Glutamatergic neuron (in vitro differentiated cells): ENCODE data around the gene CCT7. TPM values are rescaled to one million over a fixed set of nuclear protein-coding genes. Genes with fewer than 3 reads are reported as not detected.

Experiments
- DNase-seq: peaks from one replicate; pipeline ENCODE4 v3.0.0; 2022
- H3K27ac Mint-ChIP-seq: one replicate; pipeline ENCODE4 v1.8.0; 2020; ENCODE audit warnings: mild to moderate bottlenecking, mixed read lengths, inconsistent platforms; ENCODE audit not compliant: unreplicated experiment
- H3K27me3 Mint-ChIP-seq: one replicate; pipeline ENCODE4 v1.8.0; 2020; ENCODE audit warnings: mild to moderate bottlenecking, moderate library complexity, mixed read lengths, inconsistent platforms; ENCODE audit not compliant: unreplicated experiment
- H3K36me3 Mint-ChIP-seq: one replicate; pipeline ENCODE4 v1.8.0; 2020; ENCODE audit warnings: mild to moderate bottlenecking, mixed read lengths, inconsistent platforms; ENCODE audit not compliant: unreplicated experiment
- H3K4me1 Mint-ChIP-seq: one replicate; pipeline ENCODE4 v1.8.0; 2020; ENCODE audit warnings: mild to moderate bottlenecking, low read depth, mixed read lengths, inconsistent platforms; ENCODE audit not compliant: unreplicated experiment
- H3K4me3 Mint-ChIP-seq: one replicate; pipeline ENCODE4 v1.8.0; 2020; ENCODE audit warnings: mild to moderate bottlenecking, mixed read lengths, inconsistent platforms; ENCODE audit not compliant: unreplicated experiment
- H3K9me3 Mint-ChIP-seq: one replicate; pipeline ENCODE4 v1.8.0; 2020; ENCODE audit warnings: mild to moderate bottlenecking, moderate library complexity, mixed read lengths, inconsistent platforms; ENCODE audit not compliant: unreplicated experiment
- CTCF ChIP-seq: fragments of 200-600 bp; sonication (generic); IDR thresholded peaks from one replicate; pipeline ENCODE4 v1.5.0; 2021; ENCODE audit not compliant: partially characterized antibody, unreplicated experiment
- total RNA-seq: library from RNA; stranded (reverse); fragmentation: NEBNext Ultra II Directional; extraction: Animal tissue kit (Norgen Biotek cat#: 25700); gene quantifications from one replicate; pipeline ENCODE4 v1.2.1, GENCODE V29; 2021; ENCODE audit not compliant: unreplicated experiment

The CCT7 gene
- total RNA-seq, 1 donor from 2014 or later = 269 TPM

- H3K36me3 Mint-ChIP-seq = no peaks in the 10 kb centered on the region
- H3K27ac Mint-ChIP-seq = no peak overlapping the region
- H3K4me1 Mint-ChIP-seq = peaks cover 3% of the 10 kb centered on the region
- no peak for TF ChIP-seq CTCF
- no peak for DNase-seq
- peaks cover 3% of the 10 kb centered on the region for H3K9me3 Mint-ChIP-seq
- no peak overlapping the region for H3K4me3 Mint-ChIP-seq
- peaks cover 6% of the 10 kb centered on the region for H3K27me3 Mint-ChIP-seq
These were observed 23.5 kb downstream of the CCT7 start for GRCh38 chr2:73257425-73258125.

- Mint-ChIP-seq H3K27ac (no peak overlapping the region), H3K4me1 (peaks cover 3% of the 10 kb centered on the region), H3K4me3 (no peak overlapping the region), H3K27me3 (peaks cover 6% of the 10 kb centered on the region), H3K9me3 (peaks cover 3% of the 10 kb centered on the region), H3K36me3 (no peaks in the 10 kb centered on the region)
- no peak for DNase-seq
- no peak for TF ChIP-seq CTCF
These were observed 24.2 kb downstream of the CCT7 start for GRCh38 chr2:73258186-73258912.

- Mint-ChIP-seq H3K27me3 (peaks cover 6% of the 10 kb centered on the region), H3K36me3 (no peaks in the 10 kb centered on the region), H3K4me3 (no peak overlapping the region), H3K9me3 (peaks cover 3% of the 10 kb centered on the region), H3K4me1 (peaks cover 3% of the 10 kb centered on the region), H3K27ac (no peak overlapping the region)
- TF ChIP-seq CTCF = no peak
- no peak for DNase-seq
These were observed 24.8 kb downstream of the CCT7 start for GRCh38 chr2:73258913-73259215.

GRCh38 chr2:73259276-73259675 lies 25.2 kb downstream of the CCT7 start:
- no peak overlapping the region for H3K4me3 Mint-ChIP-seq
- H3K27ac Mint-ChIP-seq = no peak overlapping the region
- TF ChIP-seq CTCF = no peak
- H3K36me3 Mint-ChIP-seq = no peaks in the 10 kb centered on the region
- peaks cover 2% of the 10 kb centered on the region for H3K9me3 Mint-ChIP-seq
- peaks cover 3% of the 10 kb centered on the region for H3K4me1 Mint-ChIP-seq
- H3K27me3 Mint-ChIP-seq = peaks cover 6% of the 10 kb centered on the region
- DNase-seq = no peak

- Mint-ChIP-seq H3K27ac (no peak overlapping the region), H3K4me1 (peaks cover 3% of the 10 kb centered on the region), H3K27me3 (peaks cover 6% of the 10 kb centered on the region), H3K4me3 (no peak overlapping the region), H3K36me3 (no peaks in the 10 kb centered on the region), H3K9me3 (no peaks in the 10 kb centered on the region)
- TF ChIP-seq CTCF = no peak
- no peak for DNase-seq
These were observed 25.7 kb downstream of the CCT7 start for GRCh38 chr2:73259704-73260337.
